GM21526 (cell line): ENCODE results near the gene HNRNPL.
"Not testable (repeated sequence)": the region's sequence is repeated elsewhere in the genome, so short reads cannot be mapped to it uniquely, and the experiment has no call there.

ENCODE experiments used
- ATAC-seq: cut with Tn5 transposase; IDR thresholded peaks from one replicate; pipeline ENCODE4 v1.9.1; 2021; ENCODE audit warnings: moderate library complexity; ENCODE audit not compliant: unreplicated experiment, low FRiP score

Gene HNRNPL

GRCh38 chr19:38834104-38834490 lies 15.7 kb downstream of the HNRNPL start:
- no peak for ATAC-seq

- ATAC-seq: no peak
Measured at GRCh38 chr19:38833092-38833425, 16.7 kb downstream of the HNRNPL start.

GRCh38 chr19:38831142-38831605 lies 18.6 kb downstream of the HNRNPL start:
- ATAC-seq: peak; percentile 26

- ATAC-seq: no peak
Measured at GRCh38 chr19:38830039-38830733, 19.6 kb downstream of the HNRNPL start.

- not testable (repeated sequence) for ATAC-seq
Measured at GRCh38 chr19:38829203-38829602, 20.6 kb downstream of the HNRNPL start.

- no peak for ATAC-seq
Measured at GRCh38 chr19:38826856-38827551, 22.8 kb downstream of the HNRNPL start.

GRCh38 chr19:38825936-38826335 lies 23.9 kb downstream of the HNRNPL start:
- not testable (repeated sequence) for ATAC-seq

- not testable (repeated sequence) for ATAC-seq
Measured at GRCh38 chr19:38821230-38821825, 28.5 kb downstream of the HNRNPL start.

GRCh38 chr19:38819231-38819920 lies 30.4 kb downstream of the HNRNPL start:
- ATAC-seq: no peak

GRCh38 chr19:38817081-38817480 lies 32.7 kb downstream of the HNRNPL start:
- no peak for ATAC-seq

GRCh38 chr19:38816131-38816750 lies 33.5 kb downstream of the HNRNPL start:
- no peak for ATAC-seq

- ATAC-seq: no peak
Measured at GRCh38 chr19:38815059-38816001, 34.5 kb downstream of the HNRNPL start.

GRCh38 chr19:38813932-38814331 lies 35.9 kb downstream of the HNRNPL start:
- not testable (repeated sequence) for ATAC-seq

GRCh38 chr19:38813323-38813722 lies 36.5 kb downstream of the HNRNPL start:
- no peak for ATAC-seq

GRCh38 chr19:38812841-38813320 lies 36.9 kb downstream of the HNRNPL start, which contains the start of gene LGALS4:
TSS of gene LGALS4 (minus strand) at chr19:38812945. CDS start at chr19:38812886, 59 bp downstream.
- ATAC-seq: no peak

GRCh38 chr19:38812009-38812840 lies 37.6 kb downstream of the HNRNPL start:
- ATAC-seq: no peak

- no peak for ATAC-seq
Measured at GRCh38 chr19:38809592-38810252, 40.1 kb downstream of the HNRNPL start.

- ATAC-seq: no peak
Measured at GRCh38 chr19:38808741-38809140, 41.0 kb downstream of the HNRNPL start.
